Sigmoid colon (tissue), 7 donors: ENCODE measurements around the gene CCNH. TPM values are rescaled to one million over a fixed set of nuclear protein-coding genes. Genes with fewer than 3 reads are reported as not detected.

Experiments
- DNase-seq: peaks from one replicate; pipeline ENCODE4 v3.0.0-alpha.2; 2019
- H3K27ac ChIP-seq, 4 donors: fragments of 200-600 bp; sonication (generic); one replicate each; pipeline ENCODE4 v1.5.1; 2016 to 2019; ENCODE audit warnings: mild to moderate bottlenecking in 1 of 4
- H3K27me3 ChIP-seq, 3 donors: fragments of 200-600 bp; sonication (generic); one replicate each; pipeline ENCODE4 v1.5.1; 2019; ENCODE audit warnings: mild to moderate bottlenecking in 1 of 3
- H3K36me3 ChIP-seq, 4 donors: fragments of 200-600 bp; sonication (generic); one replicate each; pipeline ENCODE4 v1.5.1; 2016 to 2019
- H3K4me1 ChIP-seq, 4 donors: fragments of 200-600 bp; sonication (generic); one replicate each; pipeline ENCODE4 v1.5.1; 2017 to 2019
- H3K4me3 ChIP-seq, 4 donors: fragments of 200-600 bp; sonication (generic); one replicate each; pipeline ENCODE4 v1.5.1; 2017 to 2019; ENCODE audit warnings: mild to moderate bottlenecking in 2 of 4, moderate library complexity in 1 of 4
- H3K9me3 ChIP-seq, 4 donors: fragments of 200-600 bp in 3 of 4; sonication (generic) in 3 of 4; one replicate each; pipeline versions ENCODE4 v1.5.1 to v1.6.1; 2013 to 2019
- CTCF ChIP-seq, 4 experiments: fragments of 450-650 bp in 3 of 4; fragments of 200-600 bp in 1 of 4; IDR thresholded peaks; one replicate each; pipeline ENCODE4 v1.5.1; 2016 to 2019; ENCODE audit warnings: antibody characterized with exemption in 4 of 4, mild to moderate bottlenecking in 3 of 4, moderate library complexity in 2 of 4
- EP300 ChIP-seq, 4 donors: sonication (generic); formaldehyde crosslinking; IDR thresholded peaks; one replicate each; pipeline ENCODE4 v1.6.1; 2017; ENCODE audit warnings: antibody characterized with exemption in 4 of 4
- POLR2A ChIP-seq, 2 donors: fragments of 450-650 bp; IDR thresholded peaks; one replicate each; pipeline ENCODE4 v1.6.1; 2016; ENCODE audit warnings: antibody characterized with exemption in 2 of 2, mild to moderate bottlenecking in 2 of 2, moderate library complexity in 2 of 2
- POLR2AphosphoS5 ChIP-seq, 4 donors: sonication (generic); formaldehyde crosslinking; IDR thresholded peaks; one replicate each; pipeline ENCODE4 v1.6.1; 2017; ENCODE audit warnings: antibody characterized with exemption in 4 of 4
- WGBS, 2 donors: extraction: QIAGEN DNeasy Blood & Tissue Kit; methylation state at CpG; one replicate each; pipeline ENCODE4 v1.1.7; 2013; 5-methylcytosine and 5-hydroxymethylcytosine counted together
- intact Hi-C: fragments of 100-400 bp; cut with DNase I; formaldehyde crosslinking; loops from one replicate; pipeline ENCODE4 v1.15.1; 2023
- polyA plus RNA-seq, 3 donors: library from polyadenylated mRNA; stranded (reverse); fragments of 200-250 nt; gene quantifications; one replicate each; pipeline ENCODE4 v1.2.3, GENCODE V29; 2013
- total RNA-seq, 4 donors: library from RNA; depleted of rRNA; stranded (reverse); fragments of >200 nt; gene quantifications; one replicate each; pipeline ENCODE4 v1.1.0, GENCODE V29; 2016
- donor health status: healthy with polysubstance abuse.
- donor health status: Bipolar disorder and iron deficiency.
- donor health status: healthy.

CCNH gene
- total and polyA plus RNA-seq, 7 donors, result 32.1 to 92.7 (median 79.2) TPM

- Histone ChIP-seq H3K36me3 (peaks cover 0 to 22% (median 5%) of the 10 kb centered on the region in 4 donors), H3K27me3 (no peaks in the 10 kb centered on the region), H3K27ac (peak overlapping the region; percentile 94 to 98 (median 96)), H3K4me1 (peaks cover 0 to 20% (median 14%) of the 10 kb centered on the region in 4 donors), H3K9me3 (no peaks in the 10 kb centered on the region), H3K4me3 (peak overlapping the region; percentile 55 to 83 (median 74))
- 55 to 61% methylated on average over 3 of the region's 3 CpGs for WGBS, 2 donors
- DNase-seq, result no peak
- TF ChIP-seq EP300 (IDR thresholded peaks at IDR 0.05) (no peak), POLR2AphosphoS5 (IDR thresholded peaks at IDR 0.05) (no peak), CTCF (IDR thresholded peaks at IDR 0.05) (no peak), POLR2A (IDR thresholded peaks at IDR 0.05) (no peak)
- intact Hi-C loops, result loop anchor here (5.0 to 10.0 kb wide), 3 partner anchors 146 to 1274 kb away; partner anchors contain the start of gene RASA1
Measured at GRCh38 chr5:87413343-87413645, 564 bp upstream of the CCNH start.

GRCh38 chr5:87411973-87412629, 629 bp downstream of the CCNH start:
- Histone ChIP-seq H3K4me1 (peaks cover 0 to 20% (median 14%) of the 10 kb centered on the region in 4 donors), H3K9me3 (no peaks in the 10 kb centered on the region), H3K27ac (peak overlapping the region; percentile 94 to 98 (median 96)), H3K36me3 (peaks cover 5 to 34% (median 10%) of the 10 kb centered on the region in 4 donors), H3K27me3 (no peaks in the 10 kb centered on the region), H3K4me3 (peak overlapping the region; percentile 55 to 83 (median 74))
- TF ChIP-seq POLR2A (IDR thresholded peaks at IDR 0.05) (no peak), EP300 (IDR thresholded peaks at IDR 0.05) (no peak), POLR2AphosphoS5 (IDR thresholded peaks at IDR 0.05) (peak in 1 of 4 donors; percentile 28)
- 0% methylated on average over 29 of the region's 29 CpGs for WGBS, 2 donors
- intact Hi-C loops, result loop anchor here (5.0 to 10.0 kb wide), 3 partner anchors 145 to 1275 kb away; partner anchors contain the start of gene RASA1
- peak; percentile 72 for DNase-seq

GRCh38 chr5:87411586-87411972, 1.2 kb downstream of the CCNH start:
- no peaks in the 10 kb centered on the region for H3K27me3 ChIP-seq
- intact Hi-C loops, result loop anchor here (5.0 to 10.0 kb wide), 3 partner anchors 144 to 1276 kb away; partner anchors contain the start of gene RASA1
- TF ChIP-seq CTCF (IDR thresholded peaks at IDR 0.05), result no peak
- no peak for TF ChIP-seq EP300 (IDR thresholded peaks at IDR 0.05)
- TF ChIP-seq POLR2AphosphoS5 (IDR thresholded peaks at IDR 0.05), result no peak
- TF ChIP-seq POLR2A (IDR thresholded peaks at IDR 0.05), result no peak
- peaks cover 0 to 20% (median 14%) of the 10 kb centered on the region in 4 donors for H3K4me1 ChIP-seq
- DNase-seq, result no peak
- H3K4me3 ChIP-seq, result peak overlapping the region; percentile 55 to 83 (median 74)
- 2 to 7% methylated on average over 5 of the region's 5 CpGs for WGBS, 2 donors
- H3K27ac ChIP-seq, result peak overlapping the region; percentile 94 to 98 (median 96)
- H3K9me3 ChIP-seq, result no peaks in the 10 kb centered on the region
- H3K36me3 ChIP-seq, result peaks cover 6 to 40% (median 12%) of the 10 kb centered on the region in 4 donors

- H3K4me3 ChIP-seq, result peak overlapping the region in 1 of 4 donors; percentile 66
- intact Hi-C loops, result loop anchor here (5.0 to 10.0 kb wide), 3 partner anchors 144 to 1276 kb away; partner anchors contain the start of gene RASA1
- 83 to 89% methylated on average over 1 of the region's 1 CpG for WGBS, 2 donors
Measured at GRCh38 chr5:87410931-87411330, 1.8 kb downstream of the CCNH start.

More at GRCh38 chr5:87410931-87411330, 1.8 kb downstream of the CCNH start:
- H3K4me1 ChIP-seq, result peaks cover 0 to 20% (median 14%) of the 10 kb centered on the region in 4 donors
- DNase-seq, result no peak
- peaks cover 6 to 46% (median 12%) of the 10 kb centered on the region in 4 donors for H3K36me3 ChIP-seq
- peak overlapping the region in 3 of 4 donors; percentile 95 to 98 (median 97) for H3K27ac ChIP-seq
- no peaks in the 10 kb centered on the region for H3K9me3 ChIP-seq
- H3K27me3 ChIP-seq, result no peaks in the 10 kb centered on the region
- TF ChIP-seq CTCF (IDR thresholded peaks at IDR 0.05), result no peak
- no peak for TF ChIP-seq POLR2A (IDR thresholded peaks at IDR 0.05)
- TF ChIP-seq POLR2AphosphoS5 (IDR thresholded peaks at IDR 0.05), result no peak
- no peak for TF ChIP-seq EP300 (IDR thresholded peaks at IDR 0.05)
